HepG2 (cell line): Measurements from ENCODE around the gene ACRBP. TPM values are rescaled to one million over a fixed set of nuclear protein-coding genes. Genes with fewer than 3 reads are reported as not detected.

Source experiments
- ATAC-seq: fragments of 200-7000 bp; cut with Tn5 transposase; 3 replicates; pipeline ENCODE4 v1.9.1; 2020; ENCODE audit warnings: mild to moderate bottlenecking, moderate library complexity
- BruUV-seq: library from RNA; stranded (reverse); fragments of 400-500 nt; replicated peaks from 2 replicates; lab custom pipeline; 2021; lab: Mats Ljungman, UMichigan
- CTCF ChIA-PET: fragments of 300-600 bp; formaldehyde crosslinking; extraction: SDS; loops from one replicate; lab custom pipeline; 2021; ENCODE audit warnings: low total read pairs, inconsistent platforms, low intra/inter-chr PET ratio; lab: Yijun Ruan, JAX
- POLR2A ChIA-PET: fragments of 350-600 bp; sonication (Branson Sonifier 250); formaldehyde crosslinking; loops from one replicate; lab custom pipeline; 2020; ENCODE audit warnings: antibody characterized with exemption, inconsistent platforms; lab: Yijun Ruan, JAX
- DNase-seq: peaks from one replicate; pipeline ENCODE4 v3.0.0-alpha.2; 2015; ENCODE audit warnings: low spot score
- FAIRE-seq: peaks from 3 replicates; lab custom pipeline; 2011; peaks lifted over from hg19 to GRCh38; lab: Jason Lieb, UNC
- H2AFZ ChIP-seq: one replicate; pipeline ENCODE4 v1.6.1; 2011; ENCODE audit warnings: low read length, inconsistent platforms
- H3K27ac ChIP-seq: fragments of 300-600 bp; 3 replicates; pipeline ENCODE4 v1.8.0; 2011; ENCODE audit warnings: mixed run types, mild to moderate bottlenecking, mixed read lengths, low read length, inconsistent platforms; ENCODE audit not compliant: insufficient read depth; ENCODE audit errors: extremely low read length
- H3K27me3 ChIP-seq, 2 experiments: fragments of 200-600 bp in 1 of 2; 2 replicates in 1 of 2; 3 replicates in 1 of 2; pipeline versions ENCODE4 v1.6.0 to v1.8.0; 2011; ENCODE audit warnings: low read length in 2 of 2, mild to moderate bottlenecking in 2 of 2, moderate library complexity in 2 of 2, inconsistent platforms in 1 of 2; ENCODE audit not compliant: insufficient read depth in 2 of 2, control insufficient read depth in 1 of 2
- H3K36me3 ChIP-seq, 2 experiments: fragments of 200-600 bp in 1 of 2; replicated peaks in 1 of 2; 2 replicates in 1 of 2; 3 replicates in 1 of 2; pipeline versions ENCODE4 v1.5.1 to v1.8.0; 2011; ENCODE audit warnings: low read length in 2 of 2, inconsistent platforms in 1 of 2; ENCODE audit not compliant: insufficient read depth in 2 of 2, control insufficient read depth in 1 of 2
- H3K4me1 ChIP-seq: 2 replicates; pipeline ENCODE4 v1.5.1; 2012; ENCODE audit warnings: low read length, inconsistent platforms; ENCODE audit not compliant: insufficient read depth
- H3K4me2 ChIP-seq: 2 replicates; pipeline ENCODE4 v1.6.0; 2011; ENCODE audit warnings: low read depth, low read length, inconsistent platforms
- H3K4me3 ChIP-seq, 3 experiments: fragments of 200-600 bp in 1 of 3; sonication (generic), shearing (Covaris generic) in 1 of 3; replicated peaks in 1 of 3; 2 replicates each; pipeline ENCODE4 v1.5.1; 2011 to 2016; ENCODE audit warnings: low read length in 3 of 3, inconsistent platforms in 2 of 3, low read depth in 2 of 3, mild to moderate bottlenecking in 2 of 3, control low read depth in 1 of 3, mixed read lengths in 1 of 3; ENCODE audit not compliant: insufficient read depth in 1 of 3
- H3K79me2 ChIP-seq: one replicate; pipeline ENCODE4 v1.6.1; 2011; ENCODE audit warnings: low read length, inconsistent platforms; ENCODE audit not compliant: insufficient read depth
- H3K9ac ChIP-seq: 2 replicates; pipeline ENCODE4 v1.6.0; 2011; ENCODE audit warnings: mild to moderate bottlenecking, low read depth, low read length, inconsistent platforms; ENCODE audit not compliant: insufficient read depth
- H3K9me3 ChIP-seq: 2 replicates; pipeline ENCODE4 v1.5.1; 2012; ENCODE audit warnings: mild to moderate bottlenecking, low read length
- H4K20me1 ChIP-seq: 2 replicates; pipeline ENCODE4 v1.6.0; 2011; ENCODE audit warnings: inconsistent platforms, mild to moderate bottlenecking, low read length, moderate library complexity; ENCODE audit not compliant: insufficient read depth
- PAWR ChIP-seq: sonication (generic); formaldehyde crosslinking; IDR thresholded peaks from 2 replicates; pipeline ENCODE4 v1.4.0; 2020; ENCODE audit warnings: missing genetic modification reagents, mild to moderate bottlenecking, borderline replicate concordance
- RARA ChIP-seq: IDR thresholded peaks from 2 replicates; pipeline ENCODE4 v1.6.1; 2016; ENCODE audit warnings: missing genetic modification reagents, missing compliant biosample characterization
- SETDB1 ChIP-seq: sonication (generic); formaldehyde crosslinking; IDR thresholded peaks from 2 replicates; pipeline ENCODE4 v1.5.1; 2020; ENCODE audit warnings: missing genetic modification reagents, mild to moderate bottlenecking, borderline replicate concordance
- TAF1 ChIP-seq: sonication (generic); formaldehyde crosslinking; IDR thresholded peaks from 2 replicates; pipeline ENCODE4 v1.4.0; 2020; ENCODE audit warnings: missing genetic modification reagents
- TCF7 ChIP-seq: sonication (generic); IDR thresholded peaks from 2 replicates; pipeline ENCODE4 v1.6.1; 2016; ENCODE audit warnings: antibody characterized with exemption, low read depth
- ZFP41 ChIP-seq: sonication (generic); formaldehyde crosslinking; IDR thresholded peaks from 2 replicates; pipeline ENCODE4 v1.4.0; 2020; ENCODE audit warnings: mild to moderate bottlenecking, missing genetic modification reagents, borderline replicate concordance
- ZNF441 ChIP-seq: sonication (generic); formaldehyde crosslinking; IDR thresholded peaks from 2 replicates; pipeline ENCODE4 v1.7.0; 2021; ENCODE audit warnings: missing genetic modification reagents, borderline replicate concordance
- ZNF543 ChIP-seq: sonication (generic); formaldehyde crosslinking; IDR thresholded peaks from 2 replicates; pipeline ENCODE4 v1.4.0; 2020; ENCODE audit warnings: mild to moderate bottlenecking, missing genetic modification reagents
- ZNF720 ChIP-seq: sonication (generic); formaldehyde crosslinking; IDR thresholded peaks from 2 replicates; pipeline ENCODE4 v1.4.0; 2020; ENCODE audit warnings: missing genetic modification reagents
- WGBS: methylation state at CpG from one replicate; pipeline ENCODE4 v1.1.6; 2017; ENCODE audit warnings: low lambda C conversion rate; 5-methylcytosine and 5-hydroxymethylcytosine counted together
- in situ Hi-C: cut with HindIII; loops from 2 replicates; pipeline ENCODE4 v1.10.0; 2017; ENCODE audit warnings: low pct_unique_long_range_greater_than_20kb; ENCODE audit not compliant: extremely low pct_ligation_motif_present
- intact Hi-C: fragments of 100-400 bp; cut with micrococcal nuclease; formaldehyde crosslinking; loops from one replicate; pipeline ENCODE4 v1.10.0; 2022; ENCODE audit not compliant: unreplicated experiment
- polyA plus RNA-seq, 8 experiments: library from polyadenylated mRNA; depleted of rRNA in 3 of 8; stranded (reverse) in 7 of 8; unstranded in 1 of 8; fragments of >200 nt; fragmentation: Illumina TruSeq in 4 of 8; extraction: Trizol in 4 of 8; gene quantifications; 2 replicates each; pipeline versions ENCODE4 v1.2.1 to v1.2.3, GENCODE V29; 2011 to 2016; ENCODE audit warnings: low read depth in 4 of 8, missing spikeins in 1 of 8, mixed read lengths in 1 of 8; ENCODE audit not compliant: insufficient read depth in 1 of 8
- total RNA-seq, 5 experiments: library from RNA; depleted of rRNA; stranded (reverse); fragments of >200 nt; fragmentation: Illumina TruSeq; extraction: Trizol; gene quantifications; 2 replicates each; pipeline ENCODE4 v1.2.3, GENCODE V29; 2016; ENCODE audit warnings: low read depth in 1 of 5
- TF ChIP-seq, protein P1 (sequence below), 2 experiments: sonication (generic) in 1 of 2; formaldehyde crosslinking in 1 of 2; IDR thresholded peaks; 2 replicates each; pipeline versions ENCODE4 v1.5.1 to v1.6.1; 2011 to 2020; ENCODE audit warnings: borderline replicate concordance in 1 of 2, low read depth in 1 of 2, low read length in 1 of 2, mild to moderate bottlenecking in 1 of 2, missing genetic modification reagents in 1 of 2, moderate library complexity in 1 of 2

ACRBP gene
- total and polyA plus RNA-seq, 2 of the 13 experiments (the other 11 are each of a cell fraction or from before 2014, with no cell fraction given) = 0.46 TPM; not detected in 1

DNA sequence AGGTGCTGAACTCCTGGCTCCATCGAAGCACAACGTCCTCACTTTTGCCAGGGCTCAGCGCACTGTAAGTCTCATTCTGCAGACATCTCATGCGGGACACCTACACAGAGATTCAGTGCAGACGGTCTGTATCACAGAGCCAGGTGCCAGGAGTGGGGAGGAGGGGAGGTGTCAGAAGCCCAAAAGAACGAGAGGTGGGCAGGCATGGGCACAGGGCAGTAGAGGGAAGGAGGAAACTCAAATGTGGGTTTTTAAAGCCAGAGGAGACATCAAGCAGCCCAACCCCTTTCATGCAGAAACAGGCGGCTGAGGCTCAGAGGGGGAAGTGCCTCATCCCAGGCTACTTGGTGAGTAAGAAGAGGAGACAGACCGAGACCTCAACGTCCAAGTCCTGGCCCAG lies 8.9 kb downstream of the ACRBP start:
- POLR2A ChIA-PET = no interaction called here
- FAIRE-seq = no peak
- Histone ChIP-seq H3K36me3 (no peaks in the 10 kb centered on the region), H3K9ac (no peak overlapping the region), H3K27ac (no peak overlapping the region), H3K4me2 (no peak overlapping the region), H4K20me1 (no peaks in the 10 kb centered on the region), H3K9me3 (no peaks in the 10 kb centered on the region), H3K27me3 (peaks cover 8 to 37% of the 10 kb centered on the region in 2 experiments), H3K4me1 (peaks cover 29% of the 10 kb centered on the region), H2AFZ (no peak overlapping the region), H3K79me2 (no peaks in the 10 kb centered on the region), H3K4me3 (no peak overlapping the region)
- TF ChIP-seq ZNF720 (no peak), ZNF441 (no peak), ZNF543 (no peak), TCF7 (no peak), PAWR (CRISPR knock-in tag) (no peak), RARA (CRISPR knock-in tag) (no peak), ZFP41 (CRISPR knock-in tag) (no peak), TAF1 (CRISPR knock-in tag) (no peak), SETDB1 (CRISPR knock-in tag) (no peak)
- TF ChIP-seq, protein P1, sequence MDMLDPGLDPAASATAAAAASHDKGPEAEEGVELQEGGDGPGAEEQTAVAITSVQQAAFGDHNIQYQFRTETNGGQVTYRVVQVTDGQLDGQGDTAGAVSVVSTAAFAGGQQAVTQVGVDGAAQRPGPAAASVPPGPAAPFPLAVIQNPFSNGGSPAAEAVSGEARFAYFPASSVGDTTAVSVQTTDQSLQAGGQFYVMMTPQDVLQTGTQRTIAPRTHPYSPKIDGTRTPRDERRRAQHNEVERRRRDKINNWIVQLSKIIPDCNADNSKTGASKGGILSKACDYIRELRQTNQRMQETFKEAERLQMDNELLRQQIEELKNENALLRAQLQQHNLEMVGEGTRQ (IDR thresholded peaks at IDR 0.05; ENCODE audit: low read depth, low read length) = no peak
- TF ChIP-seq, protein P1 (CRISPR knock-in tag; IDR thresholded peaks at IDR 0.05; ENCODE audit: borderline replicate concordance) = no peak
- no TSS peak for BruUV-seq
- CTCF ChIA-PET = no interaction called here
- no peak for ATAC-seq
- 45% methylated on average over 8 of the region's 9 CpGs for WGBS
- no peak for DNase-seq
- in situ Hi-C loops = no loop called here
- intact Hi-C loops = no loop called here
